WTC11 (cell line): ENCODE data around the gene ROBO1.

ENCODE experiments used
- ATF1 ChIP-seq: sonication (generic); formaldehyde crosslinking; IDR thresholded peaks from 2 replicates; pipeline ENCODE4 v1.8.1; 2023; ENCODE audit warnings: mild to moderate bottlenecking, moderate library complexity, missing genetic modification reagents
- CREB1 ChIP-seq: sonication (generic); formaldehyde crosslinking; IDR thresholded peaks from 2 replicates; pipeline ENCODE4 v1.8.0; 2023; ENCODE audit warnings: mild to moderate bottlenecking, missing genetic modification reagents
- MXD4 ChIP-seq: fragments of 250-450 bp; sonication (Bioruptor Pico); IDR thresholded peaks from 2 replicates; pipeline ENCODE4 v1.8.0; 2021; ENCODE audit warnings: mild to moderate bottlenecking, moderate library complexity, borderline replicate concordance
- ZNF317 ChIP-seq: sonication (generic); formaldehyde crosslinking; IDR thresholded peaks from 2 replicates; pipeline ENCODE4 v1.8.1; 2023; ENCODE audit warnings: low read depth, mild to moderate bottlenecking, moderate library complexity, missing genetic modification reagents, borderline replicate concordance
- TF ChIP-seq, protein P1 (sequence below): sonication (generic); formaldehyde crosslinking; IDR thresholded peaks from 2 replicates; pipeline ENCODE4 v1.8.1; 2022; ENCODE audit warnings: low read depth, mild to moderate bottlenecking, moderate library complexity, missing genetic modification reagents, borderline replicate concordance
- TF ChIP-seq, protein P2 (sequence below): sonication (generic); formaldehyde crosslinking; IDR thresholded peaks from 2 replicates; pipeline ENCODE4 v1.8.0; 2023; ENCODE audit warnings: missing genetic modification reagents, mild to moderate bottlenecking, borderline replicate concordance

DNA sequence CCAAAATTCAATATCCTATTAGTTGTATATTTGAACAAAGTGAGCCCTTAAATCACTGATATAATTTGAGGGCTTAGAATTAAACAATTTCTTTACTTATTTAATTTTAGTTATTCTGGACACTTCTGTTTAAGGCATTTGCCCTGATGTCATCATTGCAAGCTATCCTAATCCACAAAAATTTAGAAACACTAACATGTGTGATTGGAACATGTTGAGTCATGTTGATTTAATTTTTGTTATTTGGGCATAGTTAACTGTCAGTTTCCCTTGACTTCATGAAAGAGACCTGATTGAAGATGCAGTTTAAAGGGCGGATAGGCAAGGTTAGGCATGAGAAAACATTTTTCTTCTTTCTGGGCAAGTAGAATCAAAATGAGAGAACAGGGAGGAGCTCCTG lies 682.6 kb downstream of the ROBO1 start:
- TF ChIP-seq ATF1 (CRISPR knock-in tag): no peak
- no peak for TF ChIP-seq ZNF317 (CRISPR knock-in tag)
- TF ChIP-seq CREB1 (CRISPR knock-in tag): no peak
- no peak for TF ChIP-seq MXD4 (CRISPR knock-in tag)
- TF ChIP-seq, protein P1, sequence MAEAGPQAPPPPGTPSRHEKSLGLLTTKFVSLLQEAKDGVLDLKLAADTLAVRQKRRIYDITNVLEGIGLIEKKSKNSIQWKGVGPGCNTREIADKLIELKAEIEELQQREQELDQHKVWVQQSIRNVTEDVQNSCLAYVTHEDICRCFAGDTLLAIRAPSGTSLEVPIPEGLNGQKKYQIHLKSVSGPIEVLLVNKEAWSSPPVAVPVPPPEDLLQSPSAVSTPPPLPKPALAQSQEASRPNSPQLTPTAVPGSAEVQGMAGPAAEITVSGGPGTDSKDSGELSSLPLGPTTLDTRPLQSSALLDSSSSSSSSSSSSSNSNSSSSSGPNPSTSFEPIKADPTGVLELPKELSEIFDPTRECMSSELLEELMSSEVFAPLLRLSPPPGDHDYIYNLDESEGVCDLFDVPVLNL (CRISPR knock-in tag): no peak
- TF ChIP-seq, protein P2, sequence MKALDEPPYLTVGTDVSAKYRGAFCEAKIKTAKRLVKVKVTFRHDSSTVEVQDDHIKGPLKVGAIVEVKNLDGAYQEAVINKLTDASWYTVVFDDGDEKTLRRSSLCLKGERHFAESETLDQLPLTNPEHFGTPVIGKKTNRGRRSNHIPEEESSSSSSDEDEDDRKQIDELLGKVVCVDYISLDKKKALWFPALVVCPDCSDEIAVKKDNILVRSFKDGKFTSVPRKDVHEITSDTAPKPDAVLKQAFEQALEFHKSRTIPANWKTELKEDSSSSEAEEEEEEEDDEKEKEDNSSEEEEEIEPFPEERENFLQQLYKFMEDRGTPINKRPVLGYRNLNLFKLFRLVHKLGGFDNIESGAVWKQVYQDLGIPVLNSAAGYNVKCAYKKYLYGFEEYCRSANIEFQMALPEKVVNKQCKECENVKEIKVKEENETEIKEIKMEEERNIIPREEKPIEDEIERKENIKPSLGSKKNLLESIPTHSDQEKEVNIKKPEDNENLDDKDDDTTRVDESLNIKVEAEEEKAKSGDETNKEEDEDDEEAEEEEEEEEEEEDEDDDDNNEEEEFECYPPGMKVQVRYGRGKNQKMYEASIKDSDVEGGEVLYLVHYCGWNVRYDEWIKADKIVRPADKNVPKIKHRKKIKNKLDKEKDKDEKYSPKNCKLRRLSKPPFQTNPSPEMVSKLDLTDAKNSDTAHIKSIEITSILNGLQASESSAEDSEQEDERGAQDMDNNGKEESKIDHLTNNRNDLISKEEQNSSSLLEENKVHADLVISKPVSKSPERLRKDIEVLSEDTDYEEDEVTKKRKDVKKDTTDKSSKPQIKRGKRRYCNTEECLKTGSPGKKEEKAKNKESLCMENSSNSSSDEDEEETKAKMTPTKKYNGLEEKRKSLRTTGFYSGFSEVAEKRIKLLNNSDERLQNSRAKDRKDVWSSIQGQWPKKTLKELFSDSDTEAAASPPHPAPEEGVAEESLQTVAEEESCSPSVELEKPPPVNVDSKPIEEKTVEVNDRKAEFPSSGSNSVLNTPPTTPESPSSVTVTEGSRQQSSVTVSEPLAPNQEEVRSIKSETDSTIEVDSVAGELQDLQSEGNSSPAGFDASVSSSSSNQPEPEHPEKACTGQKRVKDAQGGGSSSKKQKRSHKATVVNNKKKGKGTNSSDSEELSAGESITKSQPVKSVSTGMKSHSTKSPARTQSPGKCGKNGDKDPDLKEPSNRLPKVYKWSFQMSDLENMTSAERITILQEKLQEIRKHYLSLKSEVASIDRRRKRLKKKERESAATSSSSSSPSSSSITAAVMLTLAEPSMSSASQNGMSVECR (CRISPR knock-in tag): no peak
